ENCODE data around the gene LPIN1. TPM values are rescaled to one million over a fixed set of nuclear protein-coding genes. Genes with fewer than 3 reads are reported as not detected.
"Not testable (repeated sequence)": the region's sequence is repeated elsewhere in the genome, so short reads cannot be mapped to it uniquely, and the experiment has no call there.

The LPIN1 gene
- total and polyA plus RNA-seq, 4 donors = 10.1 to 27.4 (median 13.4) TPM

- no peaks in the 10 kb centered on the region for H3K27me3 ChIP-seq (ENCODE audit: control insufficient read depth in 4 of 4, insufficient read depth in 4 of 4, low read length in 3 of 4)
- H3K4me1 ChIP-seq (ENCODE audit: control insufficient read depth in 4 of 4, insufficient read depth in 4 of 4, low read length in 3 of 4) = peaks cover 0 to 4% (median 0%) of the 10 kb centered on the region in 4 donors
- no peaks in the 10 kb centered on the region for H3K9me3 ChIP-seq (ENCODE audit: control insufficient read depth in 4 of 4, low read length in 3 of 4)
- WGBS = 94% methylated on average over 2 of the region's 2 CpGs
- TF ChIP-seq HNF4A (conservative IDR thresholded peaks at IDR 0.05) = no peak
- no peak for TF ChIP-seq MAX (IDR thresholded peaks at IDR 0.05)
- TF ChIP-seq REST (IDR thresholded peaks at IDR 0.05) = no peak
- TF ChIP-seq NR2F2 (IDR thresholded peaks at IDR 0.05) = no peak
- TF ChIP-seq FOXA1 (IDR thresholded peaks at IDR 0.05) = no peak
- no peak for TF ChIP-seq RAD21 (IDR thresholded peaks at IDR 0.05)
- no peak for TF ChIP-seq RXRA (IDR thresholded peaks at IDR 0.05)
- no peak for TF ChIP-seq ATF3 (IDR thresholded peaks at IDR 0.05)
- no peak for TF ChIP-seq FOXA2 (IDR thresholded peaks at IDR 0.05)
- TF ChIP-seq ZBTB33 (IDR thresholded peaks at IDR 0.05) = no peak
- no peak for TF ChIP-seq HNF4G (IDR thresholded peaks at IDR 0.05)
- no peak for TF ChIP-seq GABPA (IDR thresholded peaks at IDR 0.05 in 1 of 2, conservative IDR thresholded peaks at IDR 0.05 in 1 of 2)
- no peak for TF ChIP-seq SP1 (IDR thresholded peaks at IDR 0.05)
- TF ChIP-seq JUND (IDR thresholded peaks at IDR 0.05) = no peak
- no peak for TF ChIP-seq EGR1 (IDR thresholded peaks at IDR 0.05; ENCODE audit: low read depth in 2 of 2)
- no peak for TF ChIP-seq CTCF (IDR thresholded peaks at IDR 0.05; ENCODE audit: low read depth, low read length, missing input control)
- peaks cover 0 to 2% (median 0%) of the 10 kb centered on the region in 4 donors for H3K36me3 ChIP-seq (ENCODE audit: control insufficient read depth in 4 of 4, insufficient read depth in 3 of 4, low read depth in 1 of 4, low read length in 3 of 4)
- no peak overlapping the region for H3K9ac ChIP-seq (ENCODE audit: low read depth in 1 of 2, low read length in 2 of 2)
- no peak overlapping the region for H3K27ac ChIP-seq (ENCODE audit: low read depth in 1 of 2, low read length in 2 of 2)
- DNase-seq (ENCODE audit: low spot score) = no peak
- H3K4me3 ChIP-seq (ENCODE audit: low read depth in 1 of 3, low read length in 3 of 3) = no peak overlapping the region
Observed at GRCh38 chr2:11732587-11732986, 13.8 kb upstream of the LPIN1 start.

GRCh38 chr2:11737852-11738251 is 8.6 kb upstream of the LPIN1 start:
- H3K4me3 ChIP-seq (ENCODE audit: low read depth in 1 of 3, low read length in 3 of 3); H3K27ac ChIP-seq (ENCODE audit: low read depth in 1 of 2, low read length in 2 of 2); H3K27me3 ChIP-seq (ENCODE audit: control insufficient read depth in 4 of 4, insufficient read depth in 4 of 4, low read length in 3 of 4); DNase-seq (ENCODE audit: low spot score); H3K9ac ChIP-seq (ENCODE audit: low read depth in 1 of 2, low read length in 2 of 2); H3K9me3 ChIP-seq (ENCODE audit: control insufficient read depth in 4 of 4, low read length in 3 of 4); H3K36me3 ChIP-seq (ENCODE audit: control insufficient read depth in 4 of 4, insufficient read depth in 3 of 4, low read depth in 1 of 4, low read length in 3 of 4): not testable (repeated sequence)
- peaks cover 2 to 15% (median 5%) of the 10 kb centered on the region in 4 donors for H3K4me1 ChIP-seq (ENCODE audit: control insufficient read depth in 4 of 4, insufficient read depth in 4 of 4, low read length in 3 of 4)
- WGBS = 90% methylated on average over 2 of the region's 2 CpGs

All from liver (tissue), 9 donors.